ENCODE results near the gene ZNF776.
"Not testable (repeated sequence)": the region's sequence is repeated elsewhere in the genome, so short reads cannot be mapped to it uniquely, and the experiment has no call there.

The ZNF776 gene

DNA sequence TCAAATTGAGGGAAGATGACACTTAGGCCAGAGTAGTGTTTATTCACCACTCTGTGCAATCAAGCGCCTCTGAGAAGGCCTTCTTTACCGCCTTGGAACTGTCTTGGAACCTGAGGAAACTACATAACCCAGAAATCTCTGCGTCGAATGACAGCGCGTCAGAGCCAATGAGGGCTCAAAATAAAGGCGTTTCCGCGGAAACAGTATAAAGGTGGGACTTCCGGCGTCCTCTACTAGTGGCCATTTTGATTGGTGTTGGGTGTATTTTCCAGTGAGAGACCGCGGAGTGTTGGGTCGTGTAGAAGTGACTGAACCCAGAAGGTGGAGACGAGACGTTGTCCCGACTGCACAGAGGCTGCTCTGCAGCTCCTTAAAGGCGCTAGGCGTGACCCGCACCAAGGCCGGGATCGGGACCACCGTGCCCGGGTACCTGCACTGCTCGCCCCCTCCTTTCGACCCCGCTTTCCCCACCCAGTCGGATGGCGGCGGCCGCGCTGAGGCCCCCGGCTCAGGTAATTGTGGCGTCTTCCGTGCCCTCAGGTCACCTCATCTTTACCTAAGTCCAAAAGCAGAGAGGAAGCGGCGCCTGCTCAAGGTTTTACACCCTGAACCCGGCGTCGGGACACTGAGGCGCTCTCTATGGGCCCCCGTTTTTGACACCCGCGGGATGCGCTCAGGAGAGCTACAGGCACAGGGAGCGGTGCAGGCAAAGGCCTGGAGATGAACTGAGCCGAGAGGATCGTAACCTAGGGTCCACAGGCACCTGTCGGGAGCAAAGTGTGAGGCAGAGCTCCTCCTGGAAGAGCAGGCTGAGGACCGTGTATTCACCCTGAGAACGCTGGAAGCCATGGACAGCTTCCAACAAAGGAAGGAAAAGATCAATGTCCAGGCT is at the start of gene ZNF776:
TSS of gene ZNF776 (plus strand) at position 236 of the 892 bp plus-strand sequence. CDS start at position 480, 244 bp downstream.
- H3K9me3 ChIP-seq (ENCODE audit: control insufficient read depth, low read length), result no peaks in the 10 kb centered on the region
- peak; percentile 97 for DNase-seq (ENCODE audit: low read depth)
- H3K36me3 ChIP-seq (ENCODE audit: control insufficient read depth, insufficient read depth, low read length, severe bottlenecking), result peaks cover 23% of the 10 kb centered on the region
- peaks cover 15% of the 10 kb centered on the region for H3K4me1 ChIP-seq (ENCODE audit: control insufficient read depth, insufficient read depth, low read length)
- peak within 1 kb of the TSS; percentile 93 for H3K4me3 ChIP-seq (ENCODE audit: low read length)
- peak within 1 kb of the TSS; percentile 94 for H3K9ac ChIP-seq (ENCODE audit: low read length)
- no peaks in the 10 kb centered on the region for H3K27me3 ChIP-seq (replicated peaks; ENCODE audit: control insufficient read depth, insufficient read depth, low read length)

DNA sequence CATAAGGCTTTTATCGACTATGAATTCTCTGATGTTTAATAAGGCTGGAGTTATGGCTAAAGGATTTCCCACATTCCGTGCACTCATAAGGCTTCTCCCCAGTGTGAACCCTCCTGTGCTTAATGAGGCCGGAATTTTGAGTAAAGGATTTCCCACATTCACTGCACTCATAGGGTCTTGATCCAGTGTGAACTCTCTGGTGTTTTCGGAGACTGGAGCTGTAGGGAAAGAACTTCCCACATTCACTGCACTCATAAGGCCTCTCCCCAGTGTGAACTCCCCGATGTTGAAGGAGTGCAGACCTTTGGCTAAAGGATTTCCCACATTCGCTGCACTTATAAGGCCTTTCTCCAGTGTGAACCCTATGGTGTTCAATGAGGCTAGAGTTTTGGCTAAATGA is 45.0 kb upstream of the ZNF776 start:
- no peak for DNase-seq (ENCODE audit: low read depth)
- H3K9ac ChIP-seq (ENCODE audit: low read length), result no peak overlapping the region
- no peaks in the 10 kb centered on the region for H3K4me1 ChIP-seq (ENCODE audit: control insufficient read depth, insufficient read depth, low read length)
- H3K9me3 ChIP-seq (ENCODE audit: control insufficient read depth, low read length), result peaks cover 27% of the 10 kb centered on the region
- peaks cover 51% of the 10 kb centered on the region for H3K36me3 ChIP-seq (ENCODE audit: control insufficient read depth, insufficient read depth, low read length, severe bottlenecking)
- H3K27me3 ChIP-seq (replicated peaks; ENCODE audit: control insufficient read depth, insufficient read depth, low read length), result no peaks in the 10 kb centered on the region
- no peak overlapping the region for H3K4me3 ChIP-seq (ENCODE audit: low read length)

DNA sequence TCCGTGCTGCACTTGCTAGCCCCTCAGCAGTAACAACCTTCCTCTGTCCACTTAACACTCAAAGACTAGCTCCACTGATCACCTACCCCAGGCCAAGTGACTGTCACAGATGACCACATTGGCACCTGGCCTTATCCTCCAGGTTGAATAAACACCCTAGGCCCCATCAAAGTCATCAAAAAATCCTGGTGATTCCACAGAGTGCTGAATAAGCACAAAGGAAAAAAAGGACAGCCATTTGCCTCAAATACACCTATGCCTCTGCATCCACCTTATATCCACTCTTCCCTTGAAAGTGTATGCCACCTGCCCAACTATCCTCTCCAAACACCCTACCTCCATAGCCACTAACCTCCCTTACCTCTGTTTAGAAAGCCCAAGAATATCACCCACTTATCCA is 40.3 kb upstream of the ZNF776 start:
- peaks cover 29% of the 10 kb centered on the region for H3K36me3 ChIP-seq (ENCODE audit: control insufficient read depth, insufficient read depth, low read length, severe bottlenecking)
- H3K9ac ChIP-seq (ENCODE audit: low read length), result no peak overlapping the region
- H3K27me3 ChIP-seq (replicated peaks; ENCODE audit: control insufficient read depth, insufficient read depth, low read length), result no peaks in the 10 kb centered on the region
- no peak overlapping the region for H3K4me3 ChIP-seq (ENCODE audit: low read length)
- DNase-seq (ENCODE audit: low read depth), result no peak
- H3K4me1 ChIP-seq (ENCODE audit: control insufficient read depth, insufficient read depth, low read length), result peaks cover 7% of the 10 kb centered on the region
- H3K9me3 ChIP-seq (ENCODE audit: control insufficient read depth, low read length), result peaks cover 12% of the 10 kb centered on the region

DNA sequence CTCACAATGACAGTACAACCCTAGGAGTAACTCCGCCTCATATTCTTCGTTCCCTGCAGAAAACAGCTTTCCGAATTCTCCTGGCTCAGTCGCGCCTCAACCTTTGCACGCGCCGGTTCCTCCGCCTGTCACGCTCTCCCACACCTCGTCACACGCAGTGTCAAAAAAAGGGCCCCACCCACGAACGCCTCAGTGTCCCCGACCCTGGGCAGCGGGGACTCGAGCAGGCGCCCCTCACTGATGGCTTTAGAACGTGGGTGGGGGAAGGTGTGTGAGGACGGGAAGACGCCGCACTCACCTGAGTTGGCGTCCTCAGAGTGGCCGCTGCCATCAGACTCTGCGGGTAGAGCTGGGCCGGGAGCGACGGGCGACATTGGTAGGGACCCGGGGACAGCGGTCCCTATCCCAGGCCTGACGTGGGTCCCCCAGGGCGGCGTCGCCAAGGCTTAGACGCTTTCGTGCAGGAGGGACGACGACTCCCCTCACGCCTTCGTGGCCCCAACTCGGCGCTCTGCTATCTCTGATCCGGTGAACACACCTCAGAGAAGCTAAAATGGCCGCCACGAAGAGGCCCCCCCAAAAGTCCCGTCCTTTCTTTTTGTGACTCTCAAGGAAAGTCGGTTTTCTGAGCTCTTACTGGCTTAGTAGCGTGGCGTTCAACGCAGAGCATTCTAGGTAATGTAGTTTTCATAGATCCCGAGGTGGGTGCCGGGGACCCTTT is 37.8 kb upstream of the ZNF776 start, which contains the start of gene ZNF154:
TSS of gene ZNF154 (minus strand) at position 564 of the 721 bp plus-strand sequence. CDS start at position 331, 233 bp downstream.
- peaks cover 7% of the 10 kb centered on the region for H3K4me1 ChIP-seq (ENCODE audit: control insufficient read depth, insufficient read depth, low read length)
- H3K9me3 ChIP-seq (ENCODE audit: control insufficient read depth, low read length), result no peaks in the 10 kb centered on the region
- H3K36me3 ChIP-seq (ENCODE audit: control insufficient read depth, insufficient read depth, low read length, severe bottlenecking), result peaks cover 12% of the 10 kb centered on the region
- H3K9ac ChIP-seq (ENCODE audit: low read length), result peak within 1 kb of the TSS; percentile 88
- DNase-seq (ENCODE audit: low read depth), result peak; percentile 69
- H3K4me3 ChIP-seq (ENCODE audit: low read length), result peak within 1 kb of the TSS; percentile 92
- H3K27me3 ChIP-seq (replicated peaks; ENCODE audit: control insufficient read depth, insufficient read depth, low read length), result no peaks in the 10 kb centered on the region

DNA sequence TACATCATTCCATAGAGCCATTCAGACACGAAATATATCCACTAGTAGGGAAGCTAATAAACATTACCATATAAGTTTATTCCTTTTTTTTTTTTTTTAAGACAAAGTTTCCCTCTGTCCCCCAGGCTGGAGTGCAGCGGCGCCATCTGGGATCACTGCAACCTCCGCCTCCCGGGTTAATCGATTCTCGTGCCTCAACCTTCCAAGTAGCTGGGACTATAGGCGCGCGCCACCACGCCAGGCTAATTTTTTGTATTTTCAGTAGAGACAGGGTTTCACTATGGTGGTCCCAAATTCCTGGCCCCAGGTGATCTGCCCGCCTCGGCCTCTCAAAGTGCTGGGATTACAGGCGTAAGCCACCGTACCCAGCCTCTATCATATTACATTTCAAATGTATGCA is 37.0 kb upstream of the ZNF776 start:
- no peak for DNase-seq (ENCODE audit: low read depth)
- no peaks in the 10 kb centered on the region for H3K27me3 ChIP-seq (replicated peaks; ENCODE audit: control insufficient read depth, insufficient read depth, low read length)
- no peak overlapping the region for H3K9ac ChIP-seq (ENCODE audit: low read length)
- no peaks in the 10 kb centered on the region for H3K9me3 ChIP-seq (ENCODE audit: control insufficient read depth, low read length)
- H3K36me3 ChIP-seq (ENCODE audit: control insufficient read depth, insufficient read depth, low read length, severe bottlenecking), result peaks cover 3% of the 10 kb centered on the region
- H3K4me3 ChIP-seq (ENCODE audit: low read length), result peak overlapping the region; percentile 92
- H3K4me1 ChIP-seq (ENCODE audit: control insufficient read depth, insufficient read depth, low read length), result peaks cover 7% of the 10 kb centered on the region

DNA sequence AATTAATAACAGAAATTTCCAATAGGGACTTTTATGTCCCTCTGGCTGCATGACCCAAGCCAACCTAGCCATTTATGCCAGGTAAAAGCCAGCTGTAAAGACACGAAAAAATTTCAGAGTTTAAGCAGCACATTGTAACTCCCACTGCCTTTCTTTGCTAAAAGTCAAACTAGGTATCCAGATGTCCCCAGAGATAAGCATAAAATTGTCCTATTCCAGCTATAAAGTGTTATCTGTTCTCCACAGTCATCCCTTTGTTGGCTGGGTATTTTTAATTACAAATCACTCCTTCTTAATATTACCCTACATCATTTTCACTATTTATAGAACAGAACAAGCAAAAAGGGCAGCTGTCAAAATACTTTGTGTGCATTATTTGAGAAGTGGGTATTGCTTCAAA is 34.4 kb upstream of the ZNF776 start:
- H3K9ac ChIP-seq (ENCODE audit: low read length), result no peak overlapping the region
- no peak for DNase-seq (ENCODE audit: low read depth)
- H3K9me3 ChIP-seq (ENCODE audit: control insufficient read depth, low read length), result no peaks in the 10 kb centered on the region
- no peak overlapping the region for H3K4me3 ChIP-seq (ENCODE audit: low read length)
- H3K4me1 ChIP-seq (ENCODE audit: control insufficient read depth, insufficient read depth, low read length), result peaks cover 7% of the 10 kb centered on the region
- H3K36me3 ChIP-seq (ENCODE audit: control insufficient read depth, insufficient read depth, low read length, severe bottlenecking), result no peaks in the 10 kb centered on the region
- H3K27me3 ChIP-seq (replicated peaks; ENCODE audit: control insufficient read depth, insufficient read depth, low read length), result no peaks in the 10 kb centered on the region

DNA sequence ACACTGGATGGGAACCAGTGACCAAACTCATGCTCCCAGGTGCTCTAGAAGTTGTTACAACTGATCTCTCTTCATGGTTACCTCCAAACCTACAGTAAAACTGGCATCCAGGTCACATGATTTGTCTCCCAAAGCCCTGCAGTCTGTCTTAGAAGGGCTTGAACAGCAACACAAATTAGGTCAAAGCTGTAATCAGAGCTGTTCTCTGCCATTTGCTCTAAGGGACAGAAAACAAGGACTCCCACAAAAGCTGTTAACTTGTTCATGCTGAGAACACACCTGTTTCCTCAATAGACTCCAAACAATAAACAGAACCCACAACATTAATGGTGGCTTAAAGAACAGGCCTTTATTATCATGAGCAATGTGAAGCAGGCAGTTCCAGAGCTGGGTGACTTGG is 27.2 kb upstream of the ZNF776 start:
- H3K4me1 ChIP-seq (ENCODE audit: control insufficient read depth, insufficient read depth, low read length), result no peaks in the 10 kb centered on the region
- no peaks in the 10 kb centered on the region for H3K27me3 ChIP-seq (replicated peaks; ENCODE audit: control insufficient read depth, insufficient read depth, low read length)
- H3K36me3 ChIP-seq (ENCODE audit: control insufficient read depth, insufficient read depth, low read length, severe bottlenecking), result peaks cover 34% of the 10 kb centered on the region
- DNase-seq (ENCODE audit: low read depth), result no peak
- H3K9me3 ChIP-seq (ENCODE audit: control insufficient read depth, low read length), result peaks cover 24% of the 10 kb centered on the region
- H3K9ac ChIP-seq (ENCODE audit: low read length), result no peak overlapping the region
- H3K4me3 ChIP-seq (ENCODE audit: low read length), result no peak overlapping the region

DNA sequence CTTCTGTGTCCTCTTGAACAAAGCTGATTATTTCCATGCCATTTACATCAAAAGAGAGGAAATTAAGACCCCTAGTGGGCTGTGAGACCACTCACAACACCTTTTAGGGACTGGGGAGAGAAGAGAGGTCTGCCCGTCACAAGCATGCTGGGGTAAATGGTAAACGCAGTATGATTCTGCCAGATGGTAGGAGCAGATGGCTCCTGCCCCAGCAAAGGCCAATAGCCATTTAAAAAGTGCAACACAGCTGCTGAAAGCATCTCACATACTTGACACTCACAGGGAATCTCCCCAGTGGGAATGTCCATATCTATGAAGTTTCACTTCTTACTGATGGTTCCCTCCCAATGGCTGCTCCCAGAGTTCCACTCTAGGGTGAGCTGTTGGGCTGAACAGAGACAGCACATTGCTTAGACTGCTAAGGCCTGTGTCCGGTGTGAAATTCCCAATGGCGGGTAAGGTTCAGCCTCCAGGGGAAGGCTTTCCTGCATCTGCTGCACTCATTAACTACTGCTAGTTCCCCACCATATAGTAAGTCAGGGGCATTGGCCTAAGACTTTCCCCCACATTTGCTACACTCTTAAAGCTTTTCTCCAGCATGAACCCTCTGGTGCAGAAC is 26.6 kb upstream of the ZNF776 start:
- no peaks in the 10 kb centered on the region for H3K27me3 ChIP-seq (replicated peaks; ENCODE audit: control insufficient read depth, insufficient read depth, low read length)
- H3K4me1 ChIP-seq (ENCODE audit: control insufficient read depth, insufficient read depth, low read length), result no peaks in the 10 kb centered on the region
- no peak overlapping the region for H3K9ac ChIP-seq (ENCODE audit: low read length)
- peaks cover 24% of the 10 kb centered on the region for H3K9me3 ChIP-seq (ENCODE audit: control insufficient read depth, low read length)
- peaks cover 34% of the 10 kb centered on the region for H3K36me3 ChIP-seq (ENCODE audit: control insufficient read depth, insufficient read depth, low read length, severe bottlenecking)
- peak overlapping the region; percentile 2 for H3K4me3 ChIP-seq (ENCODE audit: low read length)
- no peak for DNase-seq (ENCODE audit: low read depth)

DNA sequence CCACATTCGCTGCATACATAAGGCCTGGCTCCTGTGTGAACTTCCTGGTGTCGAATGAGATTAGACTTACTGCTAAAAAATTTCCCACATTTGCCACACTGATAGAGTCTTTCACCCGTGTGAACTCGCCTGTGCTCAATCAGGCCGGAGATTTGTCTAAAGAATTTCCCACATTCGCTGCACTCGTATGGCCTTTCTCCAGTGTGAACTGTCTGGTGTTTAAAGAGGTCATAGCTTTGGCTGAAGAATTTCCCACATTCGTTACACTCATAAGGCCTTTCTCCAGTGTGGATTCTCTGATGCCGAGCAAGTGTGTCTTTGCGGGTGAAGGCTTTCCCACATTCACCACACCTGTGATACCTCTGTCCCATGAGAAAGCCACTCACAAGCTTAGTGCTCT is 25.7 kb upstream of the ZNF776 start:
- Histone ChIP-seq H3K27me3 (replicated peaks; ENCODE audit: control insufficient read depth, insufficient read depth, low read length) (no peaks in the 10 kb centered on the region), H3K36me3 (ENCODE audit: control insufficient read depth, insufficient read depth, low read length, severe bottlenecking) (peaks cover 34% of the 10 kb centered on the region), H3K9me3 (ENCODE audit: control insufficient read depth, low read length) (peaks cover 24% of the 10 kb centered on the region), H3K4me1 (ENCODE audit: control insufficient read depth, insufficient read depth, low read length) (no peaks in the 10 kb centered on the region), H3K4me3 (ENCODE audit: low read length) (peak overlapping the region; percentile 2), H3K9ac (ENCODE audit: low read length) (no peak overlapping the region)
- DNase-seq (ENCODE audit: low read depth), result no peak

DNA sequence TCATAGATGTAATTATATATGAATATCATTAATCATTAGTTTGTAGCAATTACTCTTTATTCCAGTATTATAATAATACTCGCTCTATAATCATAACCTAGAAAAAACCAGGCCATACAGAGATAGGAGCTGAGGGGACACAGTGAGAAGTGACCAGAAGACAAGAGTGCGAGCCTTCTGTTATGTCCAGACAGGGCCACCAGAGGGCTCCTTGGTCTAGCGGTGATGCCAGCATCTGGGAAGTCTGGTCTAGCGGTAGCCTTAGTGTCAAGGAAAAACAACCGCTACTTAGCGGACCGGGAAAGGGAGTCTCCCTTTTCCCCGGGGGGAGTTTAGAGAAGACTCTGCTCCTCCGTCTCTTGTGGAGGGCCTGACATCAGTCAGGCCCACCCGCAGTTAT is 8.3 kb upstream of the ZNF776 start:
- H3K9ac ChIP-seq (ENCODE audit: low read length); H3K4me3 ChIP-seq (ENCODE audit: low read length); H3K36me3 ChIP-seq (ENCODE audit: control insufficient read depth, insufficient read depth, low read length, severe bottlenecking); H3K9me3 ChIP-seq (ENCODE audit: control insufficient read depth, low read length); H3K27me3 ChIP-seq (replicated peaks; ENCODE audit: control insufficient read depth, insufficient read depth, low read length); H3K4me1 ChIP-seq (ENCODE audit: control insufficient read depth, insufficient read depth, low read length): not testable (repeated sequence)
- peak; percentile 49 for DNase-seq (ENCODE audit: low read depth)

DNA sequence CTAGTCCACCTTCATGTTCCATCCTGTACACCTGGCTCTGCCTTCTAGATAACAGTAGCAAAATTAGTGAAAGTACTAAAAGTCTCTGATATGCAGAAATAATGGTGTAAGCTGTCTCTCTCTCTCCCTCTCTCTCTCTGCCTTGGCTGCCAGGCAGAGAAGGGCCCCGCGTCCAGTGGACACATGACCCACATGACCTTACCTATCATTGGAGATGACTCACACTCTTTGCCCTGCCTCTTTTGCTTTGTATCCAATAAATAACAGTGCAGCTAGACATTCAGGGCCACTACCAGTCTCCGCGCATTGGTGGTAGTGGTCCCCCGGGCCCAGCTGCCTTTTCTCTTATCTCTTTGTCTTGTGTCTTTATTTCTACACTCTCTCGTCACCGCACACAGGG is 7.8 kb upstream of the ZNF776 start:
- not testable (repeated sequence) for H3K36me3 ChIP-seq (ENCODE audit: control insufficient read depth, insufficient read depth, low read length, severe bottlenecking); H3K9me3 ChIP-seq (ENCODE audit: control insufficient read depth, low read length); H3K27me3 ChIP-seq (replicated peaks; ENCODE audit: control insufficient read depth, insufficient read depth, low read length); DNase-seq (ENCODE audit: low read depth); H3K4me3 ChIP-seq (ENCODE audit: low read length); H3K9ac ChIP-seq (ENCODE audit: low read length); H3K4me1 ChIP-seq (ENCODE audit: control insufficient read depth, insufficient read depth, low read length)

Measured in adipocyte (in vitro differentiated cells).